HCEC 1CT (cell line): ENCODE data around the gene FATE1.
"Not testable (repeated sequence)": the region's sequence is repeated elsewhere in the genome, so short reads cannot be mapped to it uniquely, and the experiment has no call there.

ENCODE experiments used
- DNase-seq: peaks from one replicate; pipeline ENCODE4 v3.0.0-alpha.2; 2017

FATE1 gene

GRCh38 chrX:151715752-151716151 lies at the start of gene FATE1:
FATE1 (plus strand) TSS chrX:151716035; CDS start chrX:151716120, 85 bp downstream.
- DNase-seq: no peak

- DNase-seq: no peak
These were observed 40.6 kb upstream of the FATE1 start for GRCh38 chrX:151675121-151675746.

GRCh38 chrX:151676196-151676595 lies 39.6 kb upstream of the FATE1 start:
- DNase-seq: no peak

- DNase-seq: no peak
These were observed 35.9 kb upstream of the FATE1 start for GRCh38 chrX:151679798-151680402.

- no peak for DNase-seq
These were observed 35.0 kb upstream of the FATE1 start for GRCh38 chrX:151680805-151681204.

- no peak for DNase-seq
These were observed 28.2 kb upstream of the FATE1 start for GRCh38 chrX:151687635-151688034.

GRCh38 chrX:151688695-151689094 lies 27.1 kb upstream of the FATE1 start:
- no peak for DNase-seq

GRCh38 chrX:151692825-151693224 lies 23.0 kb upstream of the FATE1 start:
- no peak for DNase-seq

GRCh38 chrX:151694121-151694520 lies 21.7 kb upstream of the FATE1 start:
- DNase-seq: no peak

- no peak for DNase-seq
These were observed 20.9 kb upstream of the FATE1 start, which contains the start of gene PRRG3 for GRCh38 chrX:151694661-151695582. PRRG3 (plus strand) TSS chrX:151695458; CDS start chrX:151698815, 3,357 bp downstream.

- no peak for DNase-seq
These were observed 20.1 kb upstream of the FATE1 start for GRCh38 chrX:151695583-151696340.

GRCh38 chrX:151697082-151697481 lies 18.8 kb upstream of the FATE1 start:
- DNase-seq: not testable (repeated sequence)

- DNase-seq: no peak
These were observed 18.3 kb upstream of the FATE1 start for GRCh38 chrX:151697522-151697921.

- DNase-seq: no peak
These were observed 17.4 kb upstream of the FATE1 start for GRCh38 chrX:151698485-151698884.

- DNase-seq: no peak
These were observed 16.1 kb upstream of the FATE1 start for GRCh38 chrX:151699746-151700145.

- DNase-seq: no peak
These were observed 15.3 kb upstream of the FATE1 start for GRCh38 chrX:151700581-151700980.

- DNase-seq: no peak
These were observed 14.8 kb upstream of the FATE1 start for GRCh38 chrX:151701071-151701470.

- no peak for DNase-seq
These were observed 14.3 kb upstream of the FATE1 start for GRCh38 chrX:151701531-151701930.

- DNase-seq: no peak
These were observed 13.7 kb upstream of the FATE1 start for GRCh38 chrX:151702026-151702714.

- DNase-seq: no peak
These were observed 13.0 kb upstream of the FATE1 start for GRCh38 chrX:151702741-151703340.

- DNase-seq: no peak
These were observed 12.3 kb upstream of the FATE1 start for GRCh38 chrX:151703487-151703886.
